ENCODE results near the gene FITM2.

Gene FITM2

GRCh38 chr20:44279228-44279627 is 31.8 kb downstream of the FITM2 start:
- no peak for DNase-seq

DNA sequence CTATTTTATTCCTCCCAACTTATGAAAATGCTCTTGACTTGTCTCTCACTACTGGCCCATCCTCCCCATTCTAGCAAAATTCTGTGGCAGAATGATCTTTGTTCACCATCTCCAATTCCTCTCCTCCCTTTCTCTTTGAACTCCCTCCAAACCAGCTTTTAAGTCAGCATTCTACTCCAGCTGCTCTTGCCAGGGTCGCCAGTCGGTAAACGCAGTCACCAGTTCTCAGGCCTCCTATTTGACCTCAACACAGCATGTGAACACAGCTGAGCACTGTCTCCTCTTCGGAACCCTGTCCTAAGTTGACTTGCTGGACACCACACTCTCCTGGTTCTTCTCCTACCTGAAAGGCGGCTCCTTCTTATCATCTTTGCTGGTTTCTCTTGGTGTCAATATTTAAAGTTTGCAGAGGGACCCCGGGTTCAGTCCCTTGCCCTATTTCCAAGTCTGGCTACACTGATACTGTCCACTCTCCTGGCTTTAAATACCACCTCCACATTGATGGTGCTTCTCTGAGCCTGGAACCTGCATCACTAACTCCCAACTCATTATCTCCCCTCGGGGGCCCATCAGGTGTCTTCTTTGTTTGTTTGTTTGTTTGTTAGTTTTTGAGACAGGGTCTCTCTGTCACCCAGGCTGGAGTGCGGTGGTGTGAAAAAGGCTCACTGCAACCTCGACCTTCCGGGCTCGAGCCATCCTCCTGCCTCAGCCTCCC is 36.5 kb downstream of the FITM2 start:
- DNase-seq, result no peak

GRCh38 chr20:44273231-44274215 is 37.5 kb downstream of the FITM2 start:
- no peak for DNase-seq

DNA sequence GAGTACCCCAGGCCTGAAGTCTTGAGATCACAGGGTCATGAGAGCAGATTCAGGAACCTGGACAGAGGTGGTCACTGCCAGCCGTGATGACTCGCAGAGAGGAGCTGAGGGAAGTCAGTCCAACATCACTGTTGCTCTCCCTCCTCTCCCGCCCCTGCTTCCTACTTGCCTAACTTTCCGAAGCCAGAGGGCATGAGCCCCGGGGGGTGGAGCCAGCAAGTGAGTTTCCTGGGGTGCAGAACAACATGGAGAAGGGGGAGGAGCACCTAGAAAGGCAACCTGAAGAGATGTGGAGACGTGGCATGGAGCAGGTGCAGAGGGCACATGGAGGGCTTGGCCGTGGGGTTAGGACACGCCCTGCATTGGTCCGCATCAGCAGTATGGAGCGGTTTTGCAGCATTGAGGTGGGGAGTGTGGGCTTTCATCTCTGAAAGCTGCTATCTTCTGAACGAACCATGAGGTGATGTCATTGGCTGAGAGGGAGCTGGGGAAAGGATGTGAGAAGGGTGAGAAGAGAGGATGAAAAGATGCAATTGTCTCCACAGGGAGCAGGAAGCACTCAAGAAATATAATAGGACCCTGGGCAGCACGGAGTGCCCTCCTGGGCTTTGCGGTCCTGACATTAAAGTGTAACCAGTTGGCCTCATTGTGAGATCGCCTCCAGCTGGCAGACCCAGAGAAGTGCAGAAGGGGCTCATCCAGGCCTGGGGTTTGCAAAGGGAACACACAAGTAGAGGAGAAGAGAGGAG is 38.9 kb downstream of the FITM2 start:
- no peak for DNase-seq

DNA sequence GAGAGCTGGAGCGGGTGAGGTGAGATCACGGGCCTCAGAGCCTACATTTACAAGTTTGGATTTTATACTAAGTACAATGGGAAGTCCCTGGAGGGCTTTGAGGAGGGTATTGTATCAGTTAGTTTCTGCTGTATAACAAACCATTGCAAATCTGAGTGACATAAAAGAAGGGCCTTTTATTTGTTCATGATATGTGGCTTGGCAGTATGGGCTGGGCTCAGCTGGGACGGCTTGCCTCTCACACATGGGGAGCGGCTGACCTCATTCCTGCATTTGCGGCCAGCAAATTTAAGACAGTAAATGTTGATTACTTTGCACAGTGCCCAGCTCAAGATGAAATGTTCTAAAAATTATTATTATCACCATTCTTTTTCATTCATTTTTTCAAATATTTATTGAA is 42.2 kb downstream of the FITM2 start:
- no peak for DNase-seq

- no peak for DNase-seq
These were observed 46.7 kb downstream of the FITM2 start for GRCh38 chr20:44264287-44264686.

- no peak for DNase-seq
These were observed 52.6 kb downstream of the FITM2 start for GRCh38 chr20:44258226-44258890.

GRCh38 chr20:44256961-44257360 is 54.0 kb downstream of the FITM2 start:
- DNase-seq, result no peak

GRCh38 chr20:44255942-44256341 is 55.1 kb downstream of the FITM2 start:
- DNase-seq, result no peak

DNA sequence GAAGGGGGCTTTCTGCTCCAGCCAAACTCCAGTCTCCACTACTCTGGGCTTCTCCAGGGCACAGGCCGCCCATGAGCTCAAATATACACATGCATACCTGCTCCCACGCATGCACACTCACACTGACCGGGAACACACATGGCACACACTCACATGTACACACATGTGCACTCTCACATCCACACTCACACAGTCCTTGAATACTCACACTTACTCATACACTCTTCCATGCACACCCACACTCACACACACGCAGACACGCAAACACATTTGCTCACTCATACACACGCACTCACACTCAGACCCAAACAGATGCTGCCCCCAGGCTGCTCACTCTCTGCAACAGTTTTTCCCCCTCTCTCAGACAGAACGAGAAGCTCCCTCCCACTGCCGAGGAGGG is 56.9 kb downstream of the FITM2 start:
- no peak for DNase-seq

- DNase-seq, result no peak
These were observed 57.5 kb downstream of the FITM2 start for GRCh38 chr20:44253528-44253927.
